Raji (cell line): ENCODE results near the gene POGLUT2.

ENCODE experiments used
- POLR2A ChIP-seq: IDR thresholded peaks from 2 replicates; pipeline ENCODE4 v1.6.1; 2011; ENCODE audit warnings: low read depth, low read length, control low read depth; ENCODE audit not compliant: insufficient read depth

Gene POGLUT2

GRCh38 chr13:102798581-102799425, at the start of gene POGLUT2, which contains the start of gene BIVM:
TSS of gene POGLUT2 (minus strand) at chr13:102798976. CDS start at chr13:102798670, 306 bp downstream.
TSS of gene BIVM (plus strand) at chr13:102799119. CDS start at chr13:102807268, 8,149 bp downstream.
- TF ChIP-seq POLR2A: peak; percentile 57

- no peak for TF ChIP-seq POLR2A
These were observed 48.8 kb upstream of the POGLUT2 start for GRCh38 chr13:102847272-102848234.

GRCh38 chr13:102846261-102847015, 47.7 kb upstream of the POGLUT2 start:
- peak; percentile 67 for TF ChIP-seq POLR2A

GRCh38 chr13:102845630-102846260, 47.0 kb upstream of the POGLUT2 start, which contains the start of gene ERCC5:
TSS of gene ERCC5 (plus strand) at chr13:102846032. CDS start at chr13:102846267, 235 bp downstream.
- TF ChIP-seq POLR2A: peak; percentile 93

- TF ChIP-seq POLR2A: no peak
These were observed 46.5 kb upstream of the POGLUT2 start for GRCh38 chr13:102845289-102845629.

- no peak for TF ChIP-seq POLR2A
These were observed 40.7 kb upstream of the POGLUT2 start for GRCh38 chr13:102839462-102839861.

- TF ChIP-seq POLR2A: no peak
These were observed 40.2 kb upstream of the POGLUT2 start for GRCh38 chr13:102838982-102839381.

- no peak for TF ChIP-seq POLR2A
These were observed 39.5 kb upstream of the POGLUT2 start for GRCh38 chr13:102838273-102838672.

- no peak for TF ChIP-seq POLR2A
These were observed 37.7 kb upstream of the POGLUT2 start for GRCh38 chr13:102836471-102836870.

- TF ChIP-seq POLR2A: no peak
These were observed 31.9 kb upstream of the POGLUT2 start for GRCh38 chr13:102830646-102831045.

GRCh38 chr13:102825921-102826706, 27.3 kb upstream of the POGLUT2 start:
- no peak for TF ChIP-seq POLR2A

GRCh38 chr13:102825400-102825799, 26.6 kb upstream of the POGLUT2 start:
- no peak for TF ChIP-seq POLR2A

- TF ChIP-seq POLR2A: no peak
These were observed 19.1 kb upstream of the POGLUT2 start for GRCh38 chr13:102817907-102818306.

- TF ChIP-seq POLR2A: no peak
These were observed 18.5 kb upstream of the POGLUT2 start for GRCh38 chr13:102817241-102817640.

GRCh38 chr13:102816708-102817107, 17.9 kb upstream of the POGLUT2 start:
- no peak for TF ChIP-seq POLR2A
